K562 (cell line): ENCODE results near the gene MRPL55. TPM values are rescaled to one million over a fixed set of nuclear protein-coding genes. Genes with fewer than 3 reads are reported as not detected.

Experiments
- E2F3 ChIP-seq: fragments of 250-450 bp; sonication (Bioruptor Pico); IDR thresholded peaks from 2 replicates; pipeline ENCODE4 v1.4.0; 2020; ENCODE audit warnings: mild to moderate bottlenecking
- EHMT2 ChIP-seq: fragments of 450-650 bp; IDR thresholded peaks from 2 replicates; pipeline ENCODE4 v1.6.1; 2018; ENCODE audit warnings: antibody characterized with exemption
- HNRNPK ChIP-seq: fragments of 200-400 bp; formaldehyde crosslinking; IDR thresholded peaks from one replicate; pipeline ENCODE4 v1.6.1; 2018; ENCODE audit warnings: mild to moderate bottlenecking, low read depth, low read length; ENCODE audit not compliant: poor library complexity, severe bottlenecking
- ILF3 ChIP-seq: fragments of 450-650 bp; IDR thresholded peaks from 2 replicates; pipeline ENCODE4 v1.6.1; 2018; ENCODE audit warnings: antibody characterized with exemption, mild to moderate bottlenecking, moderate library complexity, borderline replicate concordance
- RBM34 ChIP-seq: fragments of 200-400 bp; formaldehyde crosslinking; IDR thresholded peaks from 2 replicates; pipeline ENCODE4 v1.6.1; 2018; ENCODE audit warnings: low read length, borderline replicate concordance; ENCODE audit not compliant: insufficient read depth
- TEAD4 ChIP-seq, 2 experiments: sonication (generic) in 1 of 2; formaldehyde crosslinking in 1 of 2; IDR thresholded peaks; 2 replicates each; pipeline versions ENCODE4 v1.6.1 to v1.8.0; 2012 to 2022; ENCODE audit warnings: borderline replicate concordance in 1 of 2, inconsistent platforms in 1 of 2, low read length in 1 of 2, mild to moderate bottlenecking in 1 of 2, missing genetic modification reagents in 1 of 2
- ZBTB49 ChIP-seq: sonication (generic); formaldehyde crosslinking; IDR thresholded peaks from 2 replicates; pipeline ENCODE4 v1.8.0; 2022; ENCODE audit warnings: missing genetic modification reagents, mild to moderate bottlenecking, borderline replicate concordance
- polyA plus RNA-seq, 8 experiments: library from polyadenylated mRNA; depleted of rRNA in 4 of 8; stranded (reverse) in 5 of 8; unstranded in 3 of 8; fragments of >200 nt; fragmentation: Nextera tagmentation in 2 of 8; fragmentation: Illumina TruSeq in 1 of 8; extraction: Ambion mirVana in 2 of 8; extraction: Trizol in 1 of 8; gene quantifications; 2 replicates each; pipeline versions ENCODE4 v1.2.1 to v1.2.3, GENCODE V29; 2011 to 2014; ENCODE audit warnings: inconsistent platforms in 1 of 8, missing spikeins in 1 of 8
- total RNA-seq, 7 experiments: library from RNA; depleted of rRNA in 6 of 7; stranded (reverse); fragments of >200 nt in 6 of 7; fragmentation: Illumina TruSeq in 2 of 7; extraction: Trizol in 2 of 7; gene quantifications; 2 replicates each; pipeline versions ENCODE4 v1.2.1 to v1.2.3, GENCODE V29; 2011 to 2021; ENCODE audit warnings: low replicate concordance in 1 of 7

Gene MRPL55
- total and polyA plus RNA-seq, 9 of the 15 experiments (the other 6 are each of a cell fraction or from before 2014, with no cell fraction given): 34.9 to 228 (median 81.0) TPM

GRCh38 chr1:228081578-228082213 is 27.4 kb downstream of the MRPL55 start (continued):
- TF ChIP-seq E2F3 (no peak), RBM34 (no peak), TEAD4 (IDR thresholded peaks at IDR 0.05; ENCODE audit: low read length) (no peak), TEAD4 (CRISPR knock-in tag; IDR thresholded peaks at IDR 0.05; ENCODE audit: borderline replicate concordance) (no peak), ZBTB49 (CRISPR knock-in tag) (no peak), HNRNPK (no peak), EHMT2 (no peak), ILF3 (no peak)
- TF ChIP-seq, all 486 proteins: peak for 19
